ENCODE measurements around the gene ASXL1.
"Not testable (repeated sequence)": the region's sequence is repeated elsewhere in the genome, so short reads cannot be mapped to it uniquely, and the experiment has no call there.

ASXL1 gene

GRCh38 chr20:32350421-32350820, 7.7 kb upstream of the ASXL1 start:
- no peak for TF ChIP-seq CTCF (IDR thresholded peaks at IDR 0.05; ENCODE audit: low read depth, low read length, missing control alignments)
- no peak overlapping the region for H3K4me3 ChIP-seq (ENCODE audit: low read depth, low read length)
- DNase-seq (ENCODE audit: low read depth): no peak

DNA sequence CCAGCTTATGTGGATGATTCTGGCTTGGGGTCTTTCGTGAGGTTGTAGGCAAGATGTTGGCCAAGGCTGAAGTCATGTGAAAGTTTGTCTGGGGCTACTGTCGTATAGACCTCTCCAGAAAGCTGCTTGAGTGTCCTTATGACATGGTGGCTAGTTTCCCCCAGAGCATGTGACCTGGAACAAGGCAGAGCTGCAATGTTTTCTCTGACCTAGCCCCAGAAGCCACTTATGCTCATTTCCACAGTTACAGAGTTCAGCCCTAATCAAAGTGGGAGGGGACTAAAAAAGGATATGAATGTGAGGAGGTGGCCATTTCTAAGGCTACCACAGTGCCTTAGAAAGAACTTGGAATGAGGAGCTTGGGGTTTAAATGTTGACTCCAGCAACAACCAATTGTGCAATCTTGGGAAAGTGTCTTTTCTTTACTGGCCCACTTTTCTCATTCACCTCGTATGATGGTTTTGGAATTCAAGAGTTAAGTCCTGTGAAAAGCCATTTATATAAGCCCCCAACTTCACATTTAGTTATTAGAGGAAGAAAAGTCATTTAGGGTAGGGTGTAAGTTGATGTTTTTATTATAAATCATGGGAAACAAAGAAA, 5.9 kb upstream of the ASXL1 start:
- DNase-seq (ENCODE audit: low read depth): no peak
- no peak for TF ChIP-seq CTCF (IDR thresholded peaks at IDR 0.05; ENCODE audit: low read depth, low read length, missing control alignments)
- no peak overlapping the region for H3K4me3 ChIP-seq (ENCODE audit: low read depth, low read length)

DNA sequence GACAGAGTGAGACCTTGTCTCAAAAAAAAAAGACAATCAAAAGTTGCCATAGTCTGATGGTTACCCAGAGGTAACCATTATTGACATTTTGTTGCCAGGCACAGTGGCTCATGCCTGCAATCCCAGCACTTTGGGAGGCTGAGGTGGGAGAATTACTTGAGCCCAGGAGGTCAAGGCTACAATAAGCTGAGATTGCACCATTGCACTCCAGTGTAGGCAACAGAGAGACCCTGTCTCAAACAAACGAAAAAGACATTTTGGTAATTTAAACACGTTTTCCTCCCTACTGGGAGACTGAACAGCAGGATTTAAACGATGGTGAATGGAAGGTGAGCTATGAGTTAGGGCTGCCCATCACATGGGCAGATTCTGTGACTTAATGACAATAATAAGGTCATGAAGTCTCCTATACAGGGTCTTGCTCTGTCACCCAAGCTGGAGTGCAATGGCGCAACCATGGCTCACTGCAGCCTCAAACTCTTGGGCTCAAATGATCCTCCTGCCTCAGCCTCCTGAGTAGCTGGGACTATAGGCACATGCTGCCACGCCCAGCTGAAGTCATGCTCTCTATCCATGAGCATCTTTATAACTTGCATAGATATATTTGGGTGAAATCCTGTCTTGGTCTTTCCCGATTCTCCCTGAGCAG, 4.2 kb upstream of the ASXL1 start:
- H3K4me3 ChIP-seq (ENCODE audit: low read depth, low read length): no peak overlapping the region
- no peak for TF ChIP-seq CTCF (IDR thresholded peaks at IDR 0.05; ENCODE audit: low read depth, low read length, missing control alignments)
- DNase-seq (ENCODE audit: low read depth): no peak

GRCh38 chr20:32354592-32355416, 3.3 kb upstream of the ASXL1 start:
- no peak overlapping the region for H3K4me3 ChIP-seq (ENCODE audit: low read depth, low read length)
- TF ChIP-seq CTCF (IDR thresholded peaks at IDR 0.05; ENCODE audit: low read depth, low read length, missing control alignments): no peak
- no peak for DNase-seq (ENCODE audit: low read depth)

GRCh38 chr20:32355417-32355841, 2.7 kb upstream of the ASXL1 start:
- no peak for DNase-seq (ENCODE audit: low read depth)
- TF ChIP-seq CTCF (IDR thresholded peaks at IDR 0.05; ENCODE audit: low read depth, low read length, missing control alignments): no peak
- H3K4me3 ChIP-seq (ENCODE audit: low read depth, low read length): no peak overlapping the region; the same call in 1 of the 2 replicates

- not testable (repeated sequence) for DNase-seq (ENCODE audit: low read depth)
Measured at GRCh38 chr20:32355907-32356621, 2.1 kb upstream of the ASXL1 start.

More at GRCh38 chr20:32355907-32356621, 2.1 kb upstream of the ASXL1 start:
- not testable (repeated sequence) for H3K4me3 ChIP-seq (ENCODE audit: low read depth, low read length)
